ENCODE data around the gene APLP1.

DNA sequence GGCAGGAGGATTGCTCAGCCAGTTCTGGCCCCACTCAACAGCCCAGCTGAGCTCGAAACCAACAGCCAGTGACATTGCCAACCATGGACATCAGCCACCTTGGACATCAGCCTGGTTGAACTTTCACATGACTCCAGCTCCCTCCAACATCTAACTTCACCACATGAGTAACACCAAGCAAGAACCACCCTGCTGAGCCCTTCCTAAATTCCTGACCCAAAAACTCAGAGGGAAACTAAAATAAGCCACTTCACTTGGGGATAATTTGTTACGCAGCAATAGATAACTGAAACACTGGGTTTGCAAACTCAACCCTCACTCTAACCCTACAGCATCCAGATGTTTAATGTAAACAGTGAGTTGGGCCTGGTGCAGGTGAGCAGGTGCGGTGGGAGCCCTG lies 57.1 kb downstream of the APLP1 start:
- TF ChIP-seq, protein P1, sequence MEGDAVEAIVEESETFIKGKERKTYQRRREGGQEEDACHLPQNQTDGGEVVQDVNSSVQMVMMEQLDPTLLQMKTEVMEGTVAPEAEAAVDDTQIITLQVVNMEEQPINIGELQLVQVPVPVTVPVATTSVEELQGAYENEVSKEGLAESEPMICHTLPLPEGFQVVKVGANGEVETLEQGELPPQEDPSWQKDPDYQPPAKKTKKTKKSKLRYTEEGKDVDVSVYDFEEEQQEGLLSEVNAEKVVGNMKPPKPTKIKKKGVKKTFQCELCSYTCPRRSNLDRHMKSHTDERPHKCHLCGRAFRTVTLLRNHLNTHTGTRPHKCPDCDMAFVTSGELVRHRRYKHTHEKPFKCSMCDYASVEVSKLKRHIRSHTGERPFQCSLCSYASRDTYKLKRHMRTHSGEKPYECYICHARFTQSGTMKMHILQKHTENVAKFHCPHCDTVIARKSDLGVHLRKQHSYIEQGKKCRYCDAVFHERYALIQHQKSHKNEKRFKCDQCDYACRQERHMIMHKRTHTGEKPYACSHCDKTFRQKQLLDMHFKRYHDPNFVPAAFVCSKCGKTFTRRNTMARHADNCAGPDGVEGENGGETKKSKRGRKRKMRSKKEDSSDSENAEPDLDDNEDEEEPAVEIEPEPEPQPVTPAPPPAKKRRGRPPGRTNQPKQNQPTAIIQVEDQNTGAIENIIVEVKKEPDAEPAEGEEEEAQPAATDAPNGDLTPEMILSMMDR (IDR thresholded peaks at IDR 0.05), result no peak
- no peak for TF ChIP-seq EP300 (IDR thresholded peaks at IDR 0.05)

Measured in suprapubic skin (tissue), 3 donors.